ENCODE measurements around the gene MAIP1. TPM values are rescaled to one million over a fixed set of nuclear protein-coding genes. Genes with fewer than 3 reads are reported as not detected.
"Not testable (repeated sequence)": the region's sequence is repeated elsewhere in the genome, so short reads cannot be mapped to it uniquely, and the experiment has no call there.

MAIP1 gene
- 10 to 100 TPM; 22.4 to 49.9 (median 27.2) TPM for polyA plus RNA-seq
- long read RNA-seq, donor 1 = 0 reads
- long read RNA-seq, donor 2, partial matches to known transcripts = 0 of 3 reads
- long read RNA-seq, donor 2, other reads (novel, unspliced or antisense) = 0 of 3 reads
- long read RNA-seq, donor 3, transcript MAIP1-202 (5 exons, 1,386 nt) = major isoform, 6 of 6 reads
- long read RNA-seq, donor 3, partial matches to known transcripts = 0 of 6 reads
- long read RNA-seq, donor 3, other reads (novel, unspliced or antisense) = 0 of 6 reads
- long read RNA-seq, donor 4 = 0 reads
- long read RNA-seq, donor 5, partial matches to known transcripts = 0 of 2 reads
- long read RNA-seq, donor 5, other reads (novel, unspliced or antisense) = 0 of 2 reads
- long read RNA-seq, donor 6, transcript MAIP1-202 (5 exons, 1,386 nt) = major isoform, 8 of 8 reads
- long read RNA-seq, donor 6, partial matches to known transcripts = 0 of 8 reads
- long read RNA-seq, donor 6, other reads (novel, unspliced or antisense) = 0 of 8 reads
- long read RNA-seq, donor 7 = 0 reads
- long read RNA-seq, donor 8 = 0 reads
- long read RNA-seq, donor 9, partial matches to known transcripts = 0 of 1 reads
- long read RNA-seq, donor 9, other reads (novel, unspliced or antisense) = 0 of 1 reads
- long read RNA-seq, donor 10, transcript MAIP1-202 (5 exons, 1,386 nt) = major isoform, 8 of 8 reads
- long read RNA-seq, donor 10, partial matches to known transcripts = 0 of 8 reads
- long read RNA-seq, donor 10, other reads (novel, unspliced or antisense) = 0 of 8 reads

DNA sequence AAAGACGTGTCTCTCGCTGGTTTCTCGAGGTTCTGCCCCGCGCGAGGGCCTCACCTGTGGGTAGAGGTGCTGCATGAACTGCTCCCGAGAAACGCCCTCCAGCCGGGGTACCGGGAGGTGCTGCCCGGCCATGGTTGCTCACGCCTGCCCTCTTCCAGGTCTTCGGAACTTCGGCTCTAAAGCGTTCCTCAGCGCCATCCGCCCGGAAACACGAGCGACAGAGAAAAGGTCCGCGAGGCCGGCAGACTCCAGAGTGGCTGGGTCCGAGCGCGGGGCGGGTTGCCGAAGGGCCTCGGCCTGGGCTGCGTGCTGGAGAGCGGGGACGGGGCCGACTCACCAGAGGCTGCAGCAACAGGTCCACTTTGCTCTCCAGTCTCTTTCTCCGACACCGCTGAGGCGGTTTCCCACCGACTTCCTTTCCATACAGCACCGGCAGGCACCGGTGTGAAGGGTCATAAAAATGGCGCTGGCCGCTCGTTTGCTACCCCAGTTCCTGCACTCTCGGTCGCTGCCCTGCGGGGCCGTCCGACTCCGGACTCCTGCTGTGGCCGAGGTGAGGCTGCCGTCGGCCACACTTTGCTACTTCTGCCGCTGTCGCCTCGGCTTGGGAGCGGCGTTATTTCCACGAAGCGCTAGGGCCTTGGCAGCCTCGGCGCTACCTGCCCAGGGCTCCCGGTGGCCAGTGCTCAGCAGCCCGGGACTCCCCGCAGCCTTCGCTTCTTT lies at the start of gene MAIP1, which contains the start of gene TYW5:
TSS of gene MAIP1 (plus strand) at position 244 of the 723 bp plus-strand sequence. CDS start at position 461, 217 bp downstream.
TSS of gene TYW5 (minus strand) at position 153 of the 723 bp plus-strand sequence. CDS start at position 132, 21 bp downstream.
- no peaks in the 10 kb centered on the region for H3K9me3 ChIP-seq (ENCODE audit: control insufficient read depth in 2 of 2, insufficient read depth in 1 of 2, low read depth in 1 of 2, low read length in 1 of 2)
- WGBS, 3 donors = 0% methylated on average over 62 to 64 of the region's 64 CpGs
- peak; percentile 88 to 94 for DNase-seq
- H3K27me3 ChIP-seq (ENCODE audit: control insufficient read depth in 3 of 3, insufficient read depth in 3 of 3, low read length in 3 of 3) = no peaks in the 10 kb centered on the region
- H3K27ac ChIP-seq (ENCODE audit: low read depth in 1 of 3, low read length in 2 of 3) = peak within 1 kb of the TSS; percentile 93 to 98 (median 95)
- H3K4me1 ChIP-seq (ENCODE audit: control insufficient read depth in 3 of 3, insufficient read depth in 2 of 3, low read depth in 1 of 3, low read length in 2 of 3) = peaks cover 9 to 13% (median 10%) of the 10 kb centered on the region in 3 donors
- no peak for FAIRE-seq
- peaks cover 0 to 4% (median 1%) of the 10 kb centered on the region in 3 donors for H3K36me3 ChIP-seq (ENCODE audit: control insufficient read depth in 3 of 3, insufficient read depth in 2 of 3, low read depth in 1 of 3, low read length in 3 of 3)
- H3K4me3 ChIP-seq (ENCODE audit: low read depth in 1 of 3, low read length in 3 of 3) = peak within 1 kb of the TSS; percentile 89 to 98 (median 90)

DNA sequence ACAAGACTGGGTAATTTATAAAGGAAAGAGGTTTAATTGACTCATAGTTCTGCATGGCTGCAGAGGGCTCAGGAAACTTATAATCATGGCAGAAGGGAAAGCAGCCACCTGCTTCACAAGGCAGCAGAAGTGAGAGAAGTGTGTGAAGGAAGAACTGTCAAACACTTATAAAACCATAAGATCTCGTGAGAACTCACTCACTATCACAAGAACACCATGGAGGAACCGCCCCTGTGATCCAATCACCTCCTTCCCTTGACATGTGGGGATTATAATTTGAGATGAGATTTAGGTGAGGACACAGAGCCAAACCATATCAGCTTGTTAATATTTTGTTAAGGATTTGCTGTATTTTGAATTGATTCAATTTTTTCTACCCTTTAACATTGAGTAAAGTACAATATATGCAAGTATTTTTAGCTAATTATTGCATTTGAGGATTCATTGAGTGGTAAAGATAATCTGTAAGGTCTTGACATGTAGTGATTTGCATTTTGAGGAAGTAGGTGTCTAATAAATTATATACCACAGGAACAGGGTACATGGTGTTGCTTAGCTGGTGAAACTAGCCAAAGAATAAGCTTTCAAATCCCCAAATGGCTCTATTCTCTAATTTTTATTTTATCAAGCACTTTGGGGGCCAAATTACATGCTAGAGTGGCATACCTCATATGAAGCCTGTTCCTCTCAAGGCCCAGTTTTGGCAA lies 48.2 kb upstream of the MAIP1 start:
- Histone ChIP-seq H3K9me3 (ENCODE audit: control insufficient read depth in 2 of 2, insufficient read depth in 1 of 2, low read depth in 1 of 2, low read length in 1 of 2) (no peaks in the 10 kb centered on the region), H3K36me3 (ENCODE audit: control insufficient read depth in 3 of 3, insufficient read depth in 2 of 3, low read depth in 1 of 3, low read length in 3 of 3) (no peaks in the 10 kb centered on the region), H3K4me3 (ENCODE audit: low read depth in 1 of 3, low read length in 3 of 3) (no peak overlapping the region), H3K27me3 (ENCODE audit: control insufficient read depth in 3 of 3, insufficient read depth in 3 of 3, low read length in 3 of 3) (no peaks in the 10 kb centered on the region), H3K27ac (ENCODE audit: low read depth in 1 of 3, low read length in 2 of 3) (no peak overlapping the region), H3K4me1 (ENCODE audit: control insufficient read depth in 3 of 3, insufficient read depth in 2 of 3, low read depth in 1 of 3, low read length in 2 of 3) (peaks cover 0 to under 1% (median 0%) of the 10 kb centered on the region in 3 donors)
- FAIRE-seq = no peak
- WGBS, 3 donors = 72 to 90% (median 81%) methylated on average over 2 of the region's 2 CpGs
- no peak for DNase-seq

DNA sequence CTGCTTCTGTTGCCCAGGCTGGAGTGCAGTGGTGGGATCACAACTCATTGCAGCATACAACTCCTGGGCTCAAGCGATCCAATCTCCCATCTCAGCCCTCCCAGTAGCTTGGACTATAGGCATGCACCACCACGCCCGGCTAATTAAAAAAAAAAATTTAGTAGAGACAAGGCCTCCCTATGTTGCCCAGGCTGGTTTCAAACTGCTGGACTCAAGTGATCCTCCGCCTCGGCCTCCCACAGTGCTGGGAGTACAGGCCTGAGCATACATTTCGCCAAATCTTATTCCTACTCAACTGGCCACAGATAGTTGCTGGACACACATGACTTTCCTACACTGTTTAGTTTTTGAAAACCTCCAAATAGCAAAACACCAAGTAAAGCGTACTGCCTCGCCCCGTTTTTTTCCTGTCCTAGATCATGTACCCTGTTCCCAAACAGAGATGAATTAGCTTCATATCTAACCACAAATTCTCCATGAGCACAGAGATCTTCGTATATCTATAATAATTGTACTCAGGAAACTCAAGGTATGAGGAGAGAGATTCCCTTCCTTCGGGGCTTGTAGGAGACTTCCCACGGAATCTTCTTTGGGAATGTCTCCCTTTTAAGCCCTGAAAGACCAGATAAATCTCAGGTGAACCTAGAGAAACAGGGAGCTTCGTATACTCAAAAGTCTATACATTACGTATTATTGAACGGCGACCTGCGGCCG lies 44.9 kb upstream of the MAIP1 start:
- Histone ChIP-seq H3K27ac (ENCODE audit: low read depth in 1 of 3, low read length in 2 of 3) (peak overlapping the region in 2 of 3 donors; percentile 38 to 98), H3K36me3 (ENCODE audit: control insufficient read depth in 3 of 3, insufficient read depth in 2 of 3, low read depth in 1 of 3, low read length in 3 of 3) (peaks cover 0 to 2% (median 0%) of the 10 kb centered on the region in 3 donors), H3K4me3 (ENCODE audit: low read depth in 1 of 3, low read length in 3 of 3) (peak overlapping the region; percentile 28 to 71 (median 70)), H3K27me3 (ENCODE audit: control insufficient read depth in 3 of 3, insufficient read depth in 3 of 3, low read length in 3 of 3) (no peaks in the 10 kb centered on the region), H3K9me3 (ENCODE audit: control insufficient read depth in 2 of 2, insufficient read depth in 1 of 2, low read depth in 1 of 2, low read length in 1 of 2) (no peaks in the 10 kb centered on the region), H3K4me1 (ENCODE audit: control insufficient read depth in 3 of 3, insufficient read depth in 2 of 3, low read depth in 1 of 3, low read length in 2 of 3) (peaks cover 0 to 7% (median 0%) of the 10 kb centered on the region in 3 donors)
- DNase-seq = no peak
- 38 to 43% (median 42%) methylated on average over 18 of the region's 18 CpGs for WGBS, 3 donors
- no peak for FAIRE-seq

- DNase-seq (peak; percentile 96 to 99), FAIRE-seq (no peak)
- Histone ChIP-seq H3K27ac (ENCODE audit: low read depth in 1 of 3, low read length in 2 of 3) (peak within 1 kb of the TSS; percentile 88 to 98 (median 98)), H3K9me3 (ENCODE audit: control insufficient read depth in 2 of 2, insufficient read depth in 1 of 2, low read depth in 1 of 2, low read length in 1 of 2) (no peaks in the 10 kb centered on the region), H3K4me1 (ENCODE audit: control insufficient read depth in 3 of 3, insufficient read depth in 2 of 3, low read depth in 1 of 3, low read length in 2 of 3) (peaks cover 0 to 7% (median 0%) of the 10 kb centered on the region in 3 donors), H3K36me3 (ENCODE audit: control insufficient read depth in 3 of 3, insufficient read depth in 2 of 3, low read depth in 1 of 3, low read length in 3 of 3) (peaks cover 0 to 2% (median 0%) of the 10 kb centered on the region in 3 donors), H3K4me3 (ENCODE audit: low read depth in 1 of 3, low read length in 3 of 3) (peak within 1 kb of the TSS; percentile 70 to 81 (median 71)), H3K27me3 (ENCODE audit: control insufficient read depth in 3 of 3, insufficient read depth in 3 of 3, low read length in 3 of 3) (no peaks in the 10 kb centered on the region)
- WGBS, 3 donors = 0 to 1% (median 0%) methylated on average over 79 to 85 of the region's 85 CpGs
Observed at GRCh38 chr2:199911052-199911876, 44.1 kb upstream of the MAIP1 start, which contains the start of gene C2orf69. C2orf69 (plus strand) TSS chr2:199911293; CDS start chr2:199911439, 146 bp downstream.

- Histone ChIP-seq H3K36me3 (ENCODE audit: control insufficient read depth in 3 of 3, insufficient read depth in 2 of 3, low read depth in 1 of 3, low read length in 3 of 3) (peaks cover 0 to 5% (median 4%) of the 10 kb centered on the region in 3 donors), H3K27me3 (ENCODE audit: control insufficient read depth in 3 of 3, insufficient read depth in 3 of 3, low read length in 3 of 3) (no peaks in the 10 kb centered on the region), H3K27ac (ENCODE audit: low read depth in 1 of 3, low read length in 2 of 3) (peak overlapping the region; percentile 88 to 98 (median 98)), H3K4me1 (ENCODE audit: control insufficient read depth in 3 of 3, insufficient read depth in 2 of 3, low read depth in 1 of 3, low read length in 2 of 3) (peaks cover 0 to 7% (median 0%) of the 10 kb centered on the region in 3 donors), H3K9me3 (ENCODE audit: control insufficient read depth in 2 of 2, insufficient read depth in 1 of 2, low read depth in 1 of 2, low read length in 1 of 2) (peaks cover 0 to 4% of the 10 kb centered on the region in 2 donors), H3K4me3 (ENCODE audit: low read depth in 1 of 3, low read length in 3 of 3) (peak overlapping the region; percentile 70 to 81 (median 71))
- DNase-seq (peak in 1 of 2 donors; percentile 61), FAIRE-seq (no peak)
- 0 to 1% (median 0%) methylated on average over 13 of the region's 13 CpGs for WGBS, 3 donors
Observed at GRCh38 chr2:199911877-199912161, 43.6 kb upstream of the MAIP1 start.

DNA sequence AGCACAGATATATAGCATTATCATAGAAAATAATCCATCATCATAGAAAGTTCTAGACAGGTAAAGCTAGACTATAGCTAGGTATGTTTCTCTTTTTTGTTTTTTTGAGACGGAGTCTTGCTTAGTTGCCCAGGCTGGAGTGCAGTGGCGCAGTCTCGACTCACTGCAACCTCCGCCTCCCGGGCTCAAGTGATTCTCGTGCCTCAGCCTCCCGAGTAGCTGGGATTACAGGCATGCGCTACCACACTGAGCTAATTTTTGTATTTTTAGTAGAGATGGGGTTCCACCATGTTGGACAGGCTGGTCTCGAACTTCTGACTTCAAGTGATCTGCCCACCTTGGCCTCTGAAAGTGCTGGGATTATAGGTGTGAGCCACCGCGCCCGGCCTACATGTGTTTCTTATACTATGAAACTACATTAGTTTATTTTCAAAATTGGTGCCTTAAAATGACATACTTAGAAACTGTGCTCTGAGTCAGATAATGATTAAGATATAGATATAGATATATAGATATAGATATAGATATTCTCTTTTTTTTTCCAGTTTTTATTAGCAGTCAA lies 42.7 kb upstream of the MAIP1 start:
- peak overlapping the region in 1 of 3 donors; percentile 98 for H3K27ac ChIP-seq (ENCODE audit: low read depth in 1 of 3, low read length in 2 of 3)
- H3K4me1 ChIP-seq (ENCODE audit: control insufficient read depth in 3 of 3, insufficient read depth in 2 of 3, low read depth in 1 of 3, low read length in 2 of 3); H3K36me3 ChIP-seq (ENCODE audit: control insufficient read depth in 3 of 3, insufficient read depth in 2 of 3, low read depth in 1 of 3, low read length in 3 of 3); H3K27me3 ChIP-seq (ENCODE audit: control insufficient read depth in 3 of 3, insufficient read depth in 3 of 3, low read length in 3 of 3); DNase-seq; FAIRE-seq: not testable (repeated sequence)
- peak overlapping the region in 2 of 3 donors; percentile 70 to 81 for H3K4me3 ChIP-seq (ENCODE audit: low read depth in 1 of 3, low read length in 3 of 3)
- H3K9me3 ChIP-seq (ENCODE audit: control insufficient read depth in 2 of 2, insufficient read depth in 1 of 2, low read depth in 1 of 2, low read length in 1 of 2) = peaks cover 0 to 12% of the 10 kb centered on the region in 2 donors
- WGBS, 3 donors = 85 to 90% (median 89%) methylated on average over 12 of the region's 12 CpGs
